ENCODE results near the gene C1orf159. TPM values are rescaled to one million over a fixed set of nuclear protein-coding genes. Genes with fewer than 3 reads are reported as not detected.

The C1orf159 gene
- total and polyA plus RNA-seq, 4 donors, result 9.5 to 19.2 (median 13.3) TPM

DNA sequence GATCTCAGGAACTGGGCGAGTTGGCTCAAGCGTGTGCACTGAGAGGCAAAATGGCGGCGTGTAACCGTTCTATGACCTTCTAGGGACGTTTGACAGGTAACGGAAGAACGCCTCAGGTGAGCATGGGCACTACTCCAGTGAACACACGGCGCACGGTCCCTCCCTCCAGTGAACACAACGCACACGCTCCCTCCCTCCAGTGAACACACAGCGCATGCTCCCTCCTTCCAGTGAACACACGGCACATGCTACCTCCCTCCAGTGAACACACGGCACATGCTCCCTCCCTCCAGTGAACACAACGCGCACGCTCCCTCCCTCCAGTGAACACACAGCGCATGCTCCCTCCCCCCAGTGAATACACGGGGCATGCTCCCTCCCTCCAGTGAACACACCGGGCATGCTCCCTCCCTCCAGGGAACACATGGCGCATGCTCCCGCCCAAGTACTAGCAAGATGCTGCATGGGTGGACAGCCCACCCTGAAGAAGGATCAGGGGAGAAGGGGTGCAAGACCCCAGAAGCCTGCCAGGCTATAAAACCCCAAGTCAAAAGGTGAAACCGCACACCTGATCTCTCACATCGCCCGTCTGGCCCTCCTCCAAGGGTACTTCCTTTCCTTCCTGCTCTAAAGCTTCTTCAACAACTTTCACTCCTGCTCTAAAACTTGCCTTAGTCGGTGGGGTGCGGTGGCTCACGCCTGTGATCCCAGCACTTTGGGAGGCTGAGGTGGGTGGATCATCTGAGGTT lies 3.5 kb downstream of the C1orf159 start:
- Histone ChIP-seq H3K9ac (ENCODE audit: insufficient read depth in 1 of 2, low read length in 2 of 2) (no peak overlapping the region), H3K27me3 (ENCODE audit: control insufficient read depth in 3 of 3, insufficient read depth in 3 of 3, low read length in 2 of 3) (peaks cover 0 to 3% (median 0%) of the 10 kb centered on the region in 3 donors), H3K36me3 (ENCODE audit: control insufficient read depth in 4 of 4, insufficient read depth in 4 of 4, low read length in 4 of 4) (peaks cover 0 to 5% (median 2%) of the 10 kb centered on the region in 4 donors), H3K4me3 (no peak overlapping the region), H3K4me1 (ENCODE audit: control insufficient read depth in 5 of 5, insufficient read depth in 5 of 5, low read length in 5 of 5) (peaks cover 0 to 6% (median 0%) of the 10 kb centered on the region in 5 donors), H3K9me3 (ENCODE audit: control insufficient read depth in 4 of 4, insufficient read depth in 3 of 4, low read length in 3 of 4) (peaks cover 0 to 5% (median 0%) of the 10 kb centered on the region in 4 donors), H3K27ac (ENCODE audit: low read depth in 1 of 2, low read length in 1 of 2) (no peak overlapping the region)
- 97% methylated on average over 30 of the region's 30 CpGs for WGBS, 2 donors
- TF ChIP-seq, protein P1, sequence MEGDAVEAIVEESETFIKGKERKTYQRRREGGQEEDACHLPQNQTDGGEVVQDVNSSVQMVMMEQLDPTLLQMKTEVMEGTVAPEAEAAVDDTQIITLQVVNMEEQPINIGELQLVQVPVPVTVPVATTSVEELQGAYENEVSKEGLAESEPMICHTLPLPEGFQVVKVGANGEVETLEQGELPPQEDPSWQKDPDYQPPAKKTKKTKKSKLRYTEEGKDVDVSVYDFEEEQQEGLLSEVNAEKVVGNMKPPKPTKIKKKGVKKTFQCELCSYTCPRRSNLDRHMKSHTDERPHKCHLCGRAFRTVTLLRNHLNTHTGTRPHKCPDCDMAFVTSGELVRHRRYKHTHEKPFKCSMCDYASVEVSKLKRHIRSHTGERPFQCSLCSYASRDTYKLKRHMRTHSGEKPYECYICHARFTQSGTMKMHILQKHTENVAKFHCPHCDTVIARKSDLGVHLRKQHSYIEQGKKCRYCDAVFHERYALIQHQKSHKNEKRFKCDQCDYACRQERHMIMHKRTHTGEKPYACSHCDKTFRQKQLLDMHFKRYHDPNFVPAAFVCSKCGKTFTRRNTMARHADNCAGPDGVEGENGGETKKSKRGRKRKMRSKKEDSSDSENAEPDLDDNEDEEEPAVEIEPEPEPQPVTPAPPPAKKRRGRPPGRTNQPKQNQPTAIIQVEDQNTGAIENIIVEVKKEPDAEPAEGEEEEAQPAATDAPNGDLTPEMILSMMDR (IDR thresholded peaks at IDR 0.05; ENCODE audit: control extremely low read depth, extremely low read depth), result no peak
- ATAC-seq (ENCODE audit: insufficient read depth, low FRiP score), result no peak
- no peak for DNase-seq

DNA sequence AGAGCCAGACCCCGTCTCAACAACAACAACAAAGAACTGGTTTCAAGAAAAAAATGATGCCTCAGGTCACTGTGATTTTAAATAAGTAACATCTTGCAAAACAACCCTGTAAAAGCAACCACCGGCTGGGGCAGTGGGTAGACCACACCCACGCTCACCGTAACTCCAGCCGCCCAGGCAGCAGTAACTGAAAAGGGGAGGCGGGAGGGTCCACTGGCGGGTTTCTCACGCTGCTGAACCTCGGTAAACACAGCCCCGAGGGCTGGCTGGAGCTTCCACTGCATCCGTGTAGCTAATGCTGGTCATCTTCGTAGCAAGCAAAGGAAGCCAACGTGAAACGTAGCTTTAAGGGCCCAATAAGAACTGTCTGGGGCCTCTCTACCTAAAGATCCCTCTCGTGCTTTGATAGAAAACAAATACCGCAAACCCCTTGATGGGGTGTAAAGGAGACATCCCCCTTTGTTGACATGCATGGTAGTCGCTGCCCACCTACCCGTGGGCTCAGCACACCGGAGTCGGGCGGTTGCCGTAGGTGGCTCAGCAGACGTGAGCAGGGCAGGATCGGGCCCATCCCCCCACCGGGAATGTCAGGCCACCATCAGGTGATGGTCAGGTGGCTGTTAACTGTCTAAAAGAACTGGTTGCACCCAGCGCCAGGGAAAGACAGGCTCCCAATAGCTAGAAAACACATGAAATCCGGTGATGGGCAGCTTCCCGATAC lies 4.2 kb downstream of the C1orf159 start:
- no peak overlapping the region for H3K9ac ChIP-seq (ENCODE audit: insufficient read depth in 1 of 2, low read length in 2 of 2)
- TF ChIP-seq, protein P1 (IDR thresholded peaks at IDR 0.05; ENCODE audit: control extremely low read depth, extremely low read depth), result no peak
- 97% methylated on average over 28 of the region's 28 CpGs for WGBS, 2 donors
- ATAC-seq (ENCODE audit: insufficient read depth, low FRiP score) (no peak), DNase-seq (no peak)
- H3K9me3 ChIP-seq (ENCODE audit: control insufficient read depth in 4 of 4, insufficient read depth in 3 of 4, low read length in 3 of 4), result peaks cover 0 to 5% (median 0%) of the 10 kb centered on the region in 4 donors
- H3K27ac ChIP-seq (ENCODE audit: low read depth in 1 of 2, low read length in 1 of 2), result no peak overlapping the region
- no peaks in the 10 kb centered on the region for H3K27me3 ChIP-seq (ENCODE audit: control insufficient read depth in 3 of 3, insufficient read depth in 3 of 3, low read length in 2 of 3)
- peaks cover 0 to 5% (median 0%) of the 10 kb centered on the region in 5 donors for H3K4me1 ChIP-seq (ENCODE audit: control insufficient read depth in 5 of 5, insufficient read depth in 5 of 5, low read length in 5 of 5)
- H3K4me3 ChIP-seq, result no peak overlapping the region
- H3K36me3 ChIP-seq (ENCODE audit: control insufficient read depth in 4 of 4, insufficient read depth in 4 of 4, low read length in 4 of 4), result peaks cover 0 to 5% (median 2%) of the 10 kb centered on the region in 4 donors

GRCh38 chr1:1110561-1110971 lies 5.3 kb downstream of the C1orf159 start:
- Histone ChIP-seq H3K9ac (ENCODE audit: insufficient read depth in 1 of 2, low read length in 2 of 2) (no peak overlapping the region), H3K27ac (ENCODE audit: low read depth in 1 of 2, low read length in 1 of 2) (no peak overlapping the region), H3K36me3 (ENCODE audit: control insufficient read depth in 4 of 4, insufficient read depth in 4 of 4, low read length in 4 of 4) (peaks cover 0 to 10% (median 2%) of the 10 kb centered on the region in 4 donors), H3K9me3 (ENCODE audit: control insufficient read depth in 4 of 4, insufficient read depth in 3 of 4, low read length in 3 of 4) (peaks cover 0 to 5% (median 0%) of the 10 kb centered on the region in 4 donors), H3K4me3 (no peak overlapping the region), H3K4me1 (ENCODE audit: control insufficient read depth in 5 of 5, insufficient read depth in 5 of 5, low read length in 5 of 5) (peaks cover 0 to 3% (median 0%) of the 10 kb centered on the region in 5 donors), H3K27me3 (ENCODE audit: control insufficient read depth in 3 of 3, insufficient read depth in 3 of 3, low read length in 2 of 3) (no peaks in the 10 kb centered on the region)
- TF ChIP-seq, protein P1 (IDR thresholded peaks at IDR 0.05; ENCODE audit: control extremely low read depth, extremely low read depth), result no peak
- DNase-seq, result no peak
- ATAC-seq (ENCODE audit: insufficient read depth, low FRiP score), result no peak
- 95 to 96% methylated on average over 29 of the region's 29 CpGs for WGBS, 2 donors
